ENCODE data around the gene ZNF331.

The ZNF331 gene

DNA sequence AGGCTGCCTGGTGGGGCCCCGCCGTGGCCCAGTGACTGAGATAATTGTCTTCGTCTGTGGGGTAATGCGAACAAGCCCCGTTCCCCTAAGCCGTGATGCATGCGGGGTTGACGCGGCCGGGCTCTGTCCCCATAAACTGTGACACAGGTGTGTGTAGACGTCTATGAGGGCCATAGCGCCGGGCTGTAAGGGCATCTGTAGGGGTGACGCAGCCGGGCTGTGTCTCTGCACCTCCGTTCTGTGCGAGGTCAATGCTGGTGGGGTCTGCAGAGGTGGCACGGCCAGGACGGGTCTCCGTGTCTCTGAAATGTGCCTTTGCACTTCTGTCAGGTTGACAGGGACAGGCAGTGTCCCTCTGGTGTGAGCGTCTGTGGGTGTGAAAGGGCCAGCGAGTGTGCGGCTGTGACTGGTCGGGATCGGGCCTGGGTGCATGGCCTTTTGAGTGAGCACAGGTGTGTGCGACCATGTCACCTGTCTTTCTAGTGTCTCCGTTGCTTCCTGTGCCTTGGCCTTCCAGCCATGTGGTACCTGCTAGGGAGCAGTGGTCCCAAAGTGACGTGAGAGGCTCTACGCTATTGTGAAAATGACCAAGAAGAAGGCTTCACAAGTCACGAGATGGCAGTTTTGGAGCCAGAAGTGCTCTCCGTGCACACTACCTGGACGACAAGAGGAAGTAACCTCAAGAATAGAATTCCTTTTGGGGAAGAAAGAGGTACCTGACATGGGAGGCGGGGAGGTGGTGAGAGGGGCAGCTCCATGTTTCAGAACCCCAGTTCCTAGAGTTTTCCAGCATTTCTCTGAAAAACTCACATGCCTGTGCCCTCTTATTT, 16.4 kb upstream of the ZNF331 start:
- DNase-seq = peak in 1 of 2 donors; percentile 23

DNA sequence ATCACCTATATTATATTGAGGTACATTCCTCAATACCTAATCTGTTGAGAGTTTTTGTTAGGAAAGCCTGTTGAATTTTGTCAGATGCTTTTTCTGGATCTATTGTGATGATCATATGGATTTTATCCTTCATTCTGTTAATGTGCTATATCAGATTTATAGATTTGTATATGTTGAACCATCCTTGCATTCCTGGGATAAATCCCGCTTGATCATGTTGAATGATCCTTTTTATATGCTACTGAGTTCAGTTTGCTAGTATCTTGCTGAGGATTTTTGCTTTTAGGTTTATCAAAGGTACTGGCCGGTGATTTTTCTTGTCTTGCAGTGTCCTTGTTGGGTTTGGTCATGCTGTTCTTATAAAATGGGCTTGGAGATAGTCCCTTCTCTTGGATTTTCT, 12.0 kb upstream of the ZNF331 start:
- no peak for DNase-seq

DNA sequence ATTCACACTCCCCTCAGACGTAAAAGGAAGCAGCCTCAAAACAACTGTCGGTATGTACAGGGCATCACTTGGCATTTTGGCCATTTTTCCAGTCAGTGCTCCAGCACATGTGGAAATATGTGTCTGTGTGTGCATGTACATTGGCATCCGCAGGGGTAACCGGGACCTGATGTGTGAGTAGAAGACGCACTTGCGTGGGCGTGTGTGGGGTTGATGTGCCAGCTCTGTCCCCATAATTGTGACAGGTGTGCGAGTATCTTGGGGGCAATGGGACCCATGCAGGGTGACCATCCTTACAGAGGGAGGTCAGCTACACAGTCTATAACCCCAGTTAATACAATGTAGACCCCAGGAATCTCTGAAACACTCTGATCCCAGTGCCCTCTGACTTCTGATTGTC, 7.3 kb upstream of the ZNF331 start:
- no peak for DNase-seq

DNA sequence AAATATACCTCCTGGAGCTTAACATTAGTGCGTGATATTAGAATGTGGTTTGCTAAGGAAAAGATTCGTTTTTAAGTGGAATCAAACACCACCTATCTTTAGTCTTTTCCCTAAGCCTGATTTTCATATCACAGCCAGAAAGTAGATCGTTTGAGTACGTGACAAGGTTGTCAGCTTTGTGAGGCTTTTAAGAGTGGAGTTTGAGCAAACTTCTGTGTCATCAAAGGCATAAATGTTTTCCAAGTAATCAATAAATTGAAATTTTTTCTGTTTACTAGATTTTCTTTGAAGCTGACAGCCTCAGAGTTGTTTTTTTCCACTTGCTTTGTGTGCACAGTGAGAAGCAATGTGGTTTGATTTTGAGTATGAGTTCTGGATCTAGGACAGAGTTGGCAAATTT, 6.5 kb upstream of the ZNF331 start:
- no peak for DNase-seq

DNA sequence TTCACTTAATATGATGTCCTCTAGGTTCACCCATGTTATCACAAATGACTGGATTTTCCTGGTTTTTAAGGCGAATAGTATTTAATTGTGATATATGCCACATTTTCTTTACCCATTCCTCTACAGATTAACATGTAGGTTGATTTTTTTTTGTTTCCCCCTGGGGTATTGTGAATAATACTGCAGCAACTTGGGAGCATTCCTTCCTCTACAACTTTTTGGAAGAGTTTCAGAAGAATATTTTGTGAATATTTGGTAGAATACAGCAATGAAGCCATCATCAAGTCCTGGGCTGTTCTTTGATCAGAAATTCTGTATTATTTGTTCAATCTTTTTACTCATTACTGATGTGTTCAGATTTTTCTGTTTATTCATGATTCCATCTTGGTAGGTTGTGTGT, 5.6 kb upstream of the ZNF331 start:
- no peak for DNase-seq

DNA sequence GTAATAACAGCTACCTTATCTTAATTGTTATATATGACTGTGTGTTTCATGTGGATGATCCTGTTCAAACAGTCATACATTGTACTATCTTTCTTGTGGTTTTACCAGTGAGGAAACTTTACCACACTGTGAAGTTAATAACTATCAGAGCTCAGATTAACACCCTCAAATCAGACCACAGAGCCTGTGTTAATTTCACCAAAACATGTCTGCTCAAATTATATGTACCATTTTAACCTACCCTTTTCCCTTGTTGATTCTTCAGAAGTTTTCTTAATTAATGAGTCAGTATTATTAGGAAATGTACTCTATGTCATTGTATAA, 1.8 kb upstream of the ZNF331 start:
- DNase-seq = no peak

DNA sequence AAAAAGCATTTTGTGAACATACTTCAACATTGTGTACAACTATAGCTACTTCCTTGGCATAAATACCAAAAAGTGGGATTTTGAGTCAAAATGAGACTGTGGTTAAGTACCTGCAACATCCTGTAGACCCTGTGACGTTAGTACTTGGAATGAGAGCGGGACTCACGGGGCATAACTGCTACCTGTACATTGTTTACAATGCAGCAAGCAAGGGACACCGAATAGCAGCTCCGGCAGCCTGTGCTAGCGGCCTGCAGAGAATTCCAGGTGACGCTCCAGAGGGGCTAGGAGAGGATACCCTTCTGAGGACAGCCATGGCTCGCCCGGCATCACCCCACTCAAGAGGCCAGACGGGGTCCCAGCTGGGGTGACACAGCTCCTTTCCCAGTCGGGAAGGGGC, 824 bp upstream of the ZNF331 start:
- peak in 1 of 2 donors; percentile 15 for DNase-seq

DNA sequence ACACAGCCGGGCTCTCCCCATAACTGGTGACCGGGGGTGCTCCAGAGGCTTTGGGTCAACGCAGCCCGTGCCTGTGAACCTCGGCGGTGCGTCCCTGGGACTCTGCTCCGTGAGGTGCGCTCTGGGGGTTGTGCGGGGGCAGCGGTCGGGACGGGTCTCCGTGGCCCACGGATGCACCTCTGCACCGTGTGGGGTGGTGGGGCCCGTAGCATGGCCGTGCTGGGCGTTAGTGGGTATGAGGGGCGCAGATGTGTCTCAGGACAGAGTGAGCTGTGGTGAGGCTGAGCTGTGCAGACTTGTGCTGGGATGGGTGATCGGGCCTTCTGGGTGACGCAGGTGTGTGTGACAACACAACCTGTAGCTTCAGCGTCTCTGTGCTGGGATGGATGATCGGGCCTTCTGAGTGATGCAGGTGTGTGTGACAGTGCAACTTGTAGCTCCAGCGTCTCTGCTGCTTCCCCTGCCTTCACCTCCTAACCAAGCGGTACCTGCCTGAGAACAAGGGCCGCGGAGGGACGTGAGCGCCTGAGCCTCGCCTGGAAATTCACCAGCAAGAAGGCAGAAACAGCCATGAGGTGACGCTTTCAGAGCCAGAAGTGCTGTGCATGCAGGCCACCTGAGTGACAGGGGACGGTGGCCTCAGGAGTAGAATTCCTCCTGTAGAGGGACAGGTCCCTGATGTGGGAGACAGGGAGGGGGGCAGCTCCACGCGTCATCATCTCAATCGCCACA, 599 bp downstream of the ZNF331 start:
- DNase-seq = no peak

DNA sequence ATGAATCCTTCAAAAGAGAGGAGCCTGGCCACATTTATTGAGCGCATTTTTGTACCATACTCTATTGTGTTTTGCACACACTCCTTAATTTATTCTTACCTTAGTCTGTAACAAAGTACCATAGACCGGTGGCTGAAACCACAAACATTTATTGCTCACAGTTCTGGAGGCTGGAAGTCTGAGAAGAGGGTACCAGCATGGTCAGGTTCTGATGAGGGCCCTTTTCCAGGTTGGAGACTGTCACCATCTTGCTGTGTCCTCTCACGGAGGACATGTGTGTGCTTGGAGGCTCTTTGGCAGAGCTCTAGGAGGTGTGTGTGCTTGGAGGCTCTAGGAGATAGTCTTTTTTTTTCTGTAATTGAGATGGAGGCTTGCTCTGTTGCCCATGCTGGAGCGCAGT, 2.1 kb downstream of the ZNF331 start:
- DNase-seq = no peak

DNA sequence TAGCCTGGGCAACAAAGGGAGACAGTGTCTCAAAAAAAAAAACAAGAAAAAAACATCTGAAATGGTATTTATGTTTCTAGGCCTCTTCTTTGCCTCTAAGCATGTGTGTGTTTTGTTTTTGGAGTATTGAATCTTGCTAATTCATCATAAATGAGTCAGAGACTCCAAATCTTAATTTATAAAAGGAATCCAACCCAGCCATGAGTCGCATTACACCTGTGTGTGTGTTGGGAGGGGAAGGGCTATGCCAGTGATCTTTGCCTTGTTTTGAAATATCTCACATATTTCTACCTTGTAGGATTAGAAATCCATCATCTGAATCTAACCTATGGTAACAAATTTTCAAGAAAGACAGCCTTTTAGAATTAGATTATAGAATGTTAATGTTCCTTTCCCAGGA, 4.0 kb downstream of the ZNF331 start:
- DNase-seq = no peak

DNA sequence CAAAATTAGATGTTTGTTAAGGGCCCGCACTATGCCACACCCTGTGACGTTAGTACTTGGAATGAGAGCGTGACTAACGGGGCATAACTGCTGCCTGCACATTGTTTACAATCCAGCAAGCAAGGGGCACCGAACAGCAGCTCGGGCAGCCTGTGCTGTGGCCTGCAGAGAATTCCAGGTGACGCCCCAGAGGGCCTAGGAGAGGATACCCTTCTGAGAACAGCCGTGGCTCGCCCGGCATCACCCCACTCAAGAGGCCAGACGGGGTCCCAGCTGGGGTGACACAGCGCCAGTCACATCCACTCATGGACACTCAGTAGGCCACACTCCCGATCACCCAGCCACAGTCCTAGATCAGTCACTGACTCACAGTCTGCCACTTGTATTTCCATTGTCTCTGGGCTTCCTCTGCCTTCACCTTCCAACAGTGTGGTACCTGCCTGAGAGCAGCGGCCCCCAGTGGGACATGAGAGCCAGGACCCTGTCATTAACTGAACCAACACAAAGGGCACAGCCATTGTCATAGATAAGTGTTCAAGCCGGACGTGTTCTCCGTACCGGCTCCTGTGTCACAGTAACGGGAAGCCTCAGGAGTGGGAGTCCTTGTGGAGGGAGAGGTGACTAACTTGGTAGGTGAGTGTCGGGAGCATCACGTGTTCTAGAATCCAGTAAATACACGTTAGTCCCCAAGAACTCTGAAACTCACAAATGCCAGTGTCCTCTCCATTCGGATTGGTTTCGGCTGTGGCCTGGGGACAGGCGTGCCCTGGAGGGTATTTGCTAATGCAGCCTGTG, 7.5 kb downstream of the ZNF331 start:
- no peak for DNase-seq

DNA sequence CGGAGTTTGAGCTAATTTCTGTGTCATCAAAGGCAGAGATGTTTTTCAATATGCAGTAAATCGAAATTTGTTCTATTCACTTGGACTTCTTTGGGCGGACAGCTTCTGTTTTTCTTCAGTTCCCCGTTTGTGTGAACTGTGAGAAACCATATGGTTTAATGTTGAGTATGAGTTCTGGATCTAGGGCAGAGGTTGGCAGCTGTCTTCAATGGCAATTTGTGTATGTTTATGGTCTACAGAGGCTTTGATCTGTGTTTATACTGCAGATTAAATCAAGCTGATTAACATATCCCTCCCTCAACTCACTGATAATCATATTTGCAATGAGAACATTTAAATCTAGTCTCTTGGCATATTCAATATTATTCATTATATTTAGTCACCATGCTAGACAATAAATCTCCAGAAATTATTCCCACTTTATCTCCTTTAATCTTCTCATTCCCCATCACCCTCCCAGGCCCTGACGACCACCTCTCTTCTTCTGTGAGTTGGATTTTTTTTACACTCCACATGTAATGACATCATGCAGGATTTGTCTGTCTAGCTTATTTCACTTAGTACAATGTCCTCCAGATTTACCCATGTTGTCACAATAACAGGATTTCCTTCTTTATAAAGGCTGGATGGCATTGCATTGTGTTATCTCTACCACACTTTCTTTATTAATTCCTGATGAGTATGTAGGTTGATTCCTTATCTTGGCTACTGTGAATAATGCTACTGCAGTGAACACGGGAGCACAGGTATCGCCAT, 9.0 kb downstream of the ZNF331 start:
- no peak for DNase-seq

DNA sequence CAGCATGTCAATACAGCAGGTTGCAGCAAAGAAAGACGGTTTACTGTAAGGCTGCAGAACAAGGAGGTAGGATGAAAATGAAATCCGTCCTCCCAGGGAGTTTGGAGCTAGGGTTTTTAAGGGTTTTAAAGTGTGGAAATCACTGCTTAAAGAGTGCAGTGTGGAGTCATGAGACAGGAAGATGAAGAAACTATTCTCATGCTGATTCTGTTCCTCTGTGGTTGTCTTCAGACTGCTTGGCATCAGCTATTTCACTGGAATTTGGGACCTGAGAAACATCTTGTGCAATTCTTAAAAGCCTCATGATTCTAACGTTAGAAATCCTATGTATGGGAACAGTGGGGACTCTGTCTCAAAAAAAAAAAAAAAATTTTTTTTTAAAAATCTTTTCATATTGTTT, 11.4 kb downstream of the ZNF331 start:
- no peak for DNase-seq

DNA sequence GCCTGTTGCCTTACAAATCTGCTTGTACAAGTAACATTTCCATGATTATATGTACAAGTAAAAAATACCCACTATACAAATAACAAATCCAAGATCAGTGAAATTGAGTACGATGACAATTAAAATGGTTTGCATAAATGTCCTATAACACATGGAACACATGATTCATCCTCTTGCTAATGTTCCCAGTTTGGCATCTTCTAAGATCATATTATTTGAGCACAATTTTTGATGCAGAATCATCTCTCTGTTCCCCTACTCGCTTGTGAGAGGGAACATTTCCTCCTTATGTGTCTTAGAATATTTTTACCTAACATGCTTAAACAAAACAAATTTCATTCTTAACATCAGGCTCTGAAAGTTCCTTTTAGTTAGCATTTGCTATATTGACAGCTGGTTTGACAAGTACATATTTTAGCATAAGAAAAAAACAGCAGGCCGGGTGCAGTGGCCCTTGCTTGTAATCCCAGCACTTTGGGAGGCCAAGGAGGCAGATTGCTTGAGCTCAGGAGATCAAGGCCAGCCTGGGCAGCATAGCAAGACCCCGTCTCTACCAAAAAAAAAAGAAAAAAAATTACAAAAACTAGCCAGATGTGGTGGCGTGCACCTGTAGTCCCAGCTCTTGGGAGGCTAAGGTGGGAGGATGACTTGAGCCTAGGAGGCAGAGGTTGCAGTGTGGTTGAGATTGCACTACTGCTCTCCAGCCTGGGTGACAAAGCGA, 14.2 kb downstream of the ZNF331 start:
- DNase-seq = no peak

DNA sequence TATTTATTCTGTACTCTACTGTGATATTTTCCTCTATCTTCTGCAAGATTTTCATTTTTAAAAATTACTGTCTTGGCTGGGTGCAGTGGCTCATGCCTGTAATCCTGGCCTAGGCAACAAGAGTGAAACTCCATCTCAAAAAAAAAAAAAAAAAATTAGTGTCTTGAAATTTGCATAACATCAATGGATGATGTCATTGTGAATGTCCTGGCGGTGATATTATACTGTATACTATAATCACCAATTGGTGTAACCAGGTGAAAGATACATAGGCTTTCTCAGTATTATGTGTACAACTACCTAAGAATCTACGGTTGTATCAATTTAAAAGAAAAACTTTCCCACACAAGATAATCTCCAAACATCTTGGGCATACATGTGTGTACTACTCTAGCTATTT, 15.2 kb downstream of the ZNF331 start:
- no peak for DNase-seq

DNA sequence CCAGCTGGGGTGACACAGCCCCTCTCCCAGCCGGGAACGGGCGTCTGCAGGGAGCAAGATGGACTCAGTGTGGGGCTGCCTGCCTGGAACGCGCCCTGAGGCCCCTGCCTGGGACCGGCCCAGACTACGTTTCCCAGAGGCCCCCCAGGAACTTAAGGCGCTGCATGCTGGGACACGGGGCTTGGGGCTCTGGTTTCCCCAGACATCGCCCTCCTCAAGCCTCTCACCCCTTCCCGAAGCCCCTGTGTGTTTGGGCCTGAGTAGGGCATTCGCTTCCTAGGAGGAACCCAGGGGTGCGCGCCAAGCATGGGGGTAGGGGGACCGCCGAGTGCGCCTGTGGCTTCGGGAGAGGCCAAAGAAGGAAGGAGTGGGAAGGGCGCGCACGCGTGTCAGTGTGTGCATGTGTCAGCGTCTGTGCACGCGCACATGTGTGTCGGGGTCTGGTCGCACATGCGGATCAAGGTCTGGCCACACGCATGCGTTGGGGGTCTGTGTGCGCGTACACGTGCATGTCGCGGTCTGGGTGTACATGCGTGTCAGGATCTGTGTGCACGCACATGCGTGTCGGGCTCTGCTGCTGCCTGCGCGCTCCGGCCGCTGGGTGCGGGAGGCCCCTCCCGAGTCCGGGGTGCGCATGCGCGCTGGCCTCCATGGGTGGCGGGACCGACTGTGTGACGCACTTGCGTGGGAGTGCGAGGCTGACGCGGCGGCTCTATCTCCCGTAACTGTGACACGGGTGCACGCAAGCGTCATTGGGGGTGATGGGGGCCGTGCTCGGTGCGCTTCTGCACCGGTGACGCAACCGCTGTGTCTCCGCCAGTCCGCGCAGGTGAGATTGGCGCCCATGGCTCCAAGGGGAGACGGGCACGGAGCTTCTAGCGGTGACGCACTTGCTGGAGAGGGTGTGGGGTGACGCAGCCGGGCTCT, 16.2 kb downstream of the ZNF331 start:
- peak; percentile 86 to 90 for DNase-seq

DNA sequence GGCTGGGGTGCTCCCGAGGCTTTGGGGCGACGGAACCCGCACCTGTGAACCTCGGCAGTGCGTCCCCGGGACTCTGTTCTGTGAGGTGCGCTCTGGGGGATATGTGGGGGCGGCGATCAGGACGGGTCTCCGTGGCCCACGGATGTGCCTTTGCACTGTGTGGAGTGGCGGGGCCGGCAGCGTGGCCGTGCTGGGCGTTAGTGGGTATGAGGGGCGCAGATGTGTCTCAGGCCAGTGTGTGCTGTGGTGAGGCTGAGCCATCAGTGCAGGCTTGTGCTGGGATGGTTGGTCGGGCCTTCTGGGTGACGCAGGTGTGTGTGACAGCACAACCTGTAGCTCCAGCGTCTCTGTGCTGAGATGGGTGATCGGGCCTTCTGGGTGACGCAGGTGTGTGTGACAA, 16.9 kb downstream of the ZNF331 start:
- no peak for DNase-seq

DNA sequence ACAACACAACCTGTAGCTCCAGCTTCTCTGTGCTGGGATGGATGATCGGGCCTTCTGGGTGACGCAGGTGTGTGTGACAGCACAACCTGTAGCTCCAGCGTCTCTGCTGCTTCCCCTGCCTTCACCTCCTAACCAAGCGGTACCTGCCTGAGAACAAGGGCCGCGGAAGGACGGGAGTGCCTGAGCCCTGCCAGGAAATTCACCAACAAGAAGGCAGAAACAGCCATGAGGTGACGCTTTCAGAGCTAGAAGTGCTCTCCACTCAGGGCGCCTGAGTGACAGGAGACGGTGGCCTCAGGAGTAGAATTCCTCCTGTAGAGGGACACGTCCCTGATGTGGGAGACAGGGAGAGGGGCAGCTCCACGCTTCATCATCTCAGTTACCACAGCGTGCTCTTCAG, 17.4 kb downstream of the ZNF331 start:
- no peak for DNase-seq

DNA sequence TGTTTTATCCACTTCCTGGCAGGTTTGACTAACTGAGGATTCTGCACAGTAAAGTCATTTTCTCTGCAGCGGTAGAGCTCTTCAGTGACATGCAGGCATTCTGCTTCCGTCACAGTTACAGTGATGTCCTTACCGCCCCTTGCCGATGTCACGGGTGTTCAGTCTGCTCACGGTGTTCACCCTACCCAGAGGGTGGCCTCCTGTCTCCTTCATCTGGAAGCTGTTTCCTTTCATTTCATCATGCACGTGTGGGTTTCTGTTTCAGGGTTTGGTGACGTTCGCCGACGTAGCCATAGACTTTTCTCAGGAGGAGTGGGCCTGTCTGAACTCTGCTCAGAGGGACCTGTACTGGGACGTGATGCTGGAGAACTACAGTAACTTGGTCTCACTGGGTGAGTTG, 33.4 kb downstream of the ZNF331 start:
- DNase-seq = no peak

DNA sequence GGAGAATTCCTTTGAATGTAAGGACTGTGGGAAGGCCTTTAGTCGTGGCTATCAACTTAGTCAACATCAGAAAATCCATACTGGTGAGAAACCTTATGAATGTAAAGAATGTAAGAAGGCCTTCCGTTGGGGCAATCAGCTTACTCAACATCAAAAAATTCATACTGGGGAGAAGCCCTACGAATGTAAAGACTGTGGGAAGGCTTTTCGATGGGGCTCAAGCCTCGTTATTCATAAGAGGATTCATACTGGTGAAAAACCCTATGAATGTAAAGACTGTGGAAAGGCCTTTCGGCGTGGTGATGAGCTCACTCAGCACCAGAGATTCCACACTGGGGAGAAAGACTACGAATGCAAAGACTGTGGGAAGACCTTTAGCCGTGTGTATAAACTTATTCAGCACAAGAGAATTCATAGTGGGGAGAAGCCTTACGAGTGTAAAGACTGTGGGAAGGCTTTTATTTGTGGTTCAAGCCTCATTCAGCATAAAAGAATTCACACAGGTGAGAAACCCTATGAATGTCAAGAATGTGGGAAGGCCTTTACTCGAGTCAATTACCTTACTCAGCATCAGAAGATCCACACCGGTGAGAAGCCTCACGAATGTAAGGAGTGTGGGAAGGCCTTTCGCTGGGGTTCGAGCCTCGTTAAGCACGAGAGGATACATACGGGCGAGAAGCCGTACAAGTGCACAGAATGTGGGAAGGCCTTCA, 39.2 kb downstream of the ZNF331 start:
- no peak for DNase-seq

DNA sequence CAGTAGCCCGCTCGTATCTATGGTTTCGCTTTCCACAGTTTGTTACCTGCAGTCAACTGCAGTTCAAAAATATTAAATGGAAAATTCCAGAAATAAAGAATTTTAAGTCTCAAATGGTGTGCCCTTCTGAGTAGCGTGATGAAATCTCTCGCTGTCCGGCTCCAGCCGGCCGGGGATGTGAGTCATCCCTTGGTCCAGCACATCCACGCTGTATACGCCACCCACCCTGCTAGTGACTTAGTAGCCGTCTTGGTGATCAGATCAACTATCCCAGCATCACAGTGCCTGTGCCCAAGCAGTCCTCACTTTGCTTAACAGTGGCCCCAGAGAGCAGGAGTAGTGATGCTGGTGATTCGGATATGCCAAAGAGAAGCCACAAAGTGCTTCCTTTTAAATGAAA, 40.0 kb downstream of the ZNF331 start:
- DNase-seq = no peak
